ENCODE data around the gene TRMT11. TPM values are rescaled to one million over a fixed set of nuclear protein-coding genes. Genes with fewer than 3 reads are reported as not detected.
A peak's percentile ranks its signal among the peaks of the same experiment; 100 is the strongest.
"Not testable (repeated sequence)": the region's sequence is repeated elsewhere in the genome, so short reads cannot be mapped to it uniquely, and the experiment has no call there.

TRMT11 gene
- total RNA-seq, 1 donor, result 30.5 TPM

DNA sequence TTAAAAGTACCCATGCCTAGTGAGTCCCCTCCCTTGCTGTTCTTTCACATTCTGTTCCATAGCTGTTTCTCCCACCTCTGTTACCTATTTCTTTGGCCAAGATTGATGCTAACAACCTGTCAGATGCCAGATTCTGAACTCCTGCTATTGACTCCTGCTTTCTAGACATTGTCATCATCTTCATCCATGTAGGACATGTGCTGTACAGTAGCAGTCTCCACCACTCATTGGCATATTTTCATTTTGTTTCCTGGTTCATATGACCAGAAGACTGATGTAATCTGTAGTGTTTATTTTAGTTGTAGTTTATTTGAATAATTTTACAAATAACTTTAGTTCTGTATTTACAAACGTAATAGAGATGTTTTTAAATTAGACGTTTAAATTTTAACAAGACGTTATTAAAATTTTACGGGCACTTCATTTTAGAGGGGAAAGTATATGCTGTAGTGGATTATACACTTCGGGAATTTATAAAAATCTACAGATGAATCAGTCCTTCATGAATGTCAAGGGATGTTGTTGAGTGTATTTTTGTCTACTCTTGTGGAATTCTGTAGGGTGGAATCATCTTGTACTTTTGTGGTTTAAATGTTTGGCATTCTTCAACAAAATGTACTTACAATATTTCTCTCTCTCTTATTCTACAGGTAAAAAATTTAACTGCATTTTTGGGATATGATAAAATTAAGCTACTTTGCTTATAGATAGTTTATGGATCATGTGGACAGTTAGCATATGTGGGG lies 34.1 kb downstream of the TRMT11 start:
- DNase-seq (ENCODE audit: low read depth), result no peak
- no peak overlapping the region for H3K4me3 ChIP-seq (ENCODE audit: low read depth, low read length)
- TF ChIP-seq, protein P1, sequence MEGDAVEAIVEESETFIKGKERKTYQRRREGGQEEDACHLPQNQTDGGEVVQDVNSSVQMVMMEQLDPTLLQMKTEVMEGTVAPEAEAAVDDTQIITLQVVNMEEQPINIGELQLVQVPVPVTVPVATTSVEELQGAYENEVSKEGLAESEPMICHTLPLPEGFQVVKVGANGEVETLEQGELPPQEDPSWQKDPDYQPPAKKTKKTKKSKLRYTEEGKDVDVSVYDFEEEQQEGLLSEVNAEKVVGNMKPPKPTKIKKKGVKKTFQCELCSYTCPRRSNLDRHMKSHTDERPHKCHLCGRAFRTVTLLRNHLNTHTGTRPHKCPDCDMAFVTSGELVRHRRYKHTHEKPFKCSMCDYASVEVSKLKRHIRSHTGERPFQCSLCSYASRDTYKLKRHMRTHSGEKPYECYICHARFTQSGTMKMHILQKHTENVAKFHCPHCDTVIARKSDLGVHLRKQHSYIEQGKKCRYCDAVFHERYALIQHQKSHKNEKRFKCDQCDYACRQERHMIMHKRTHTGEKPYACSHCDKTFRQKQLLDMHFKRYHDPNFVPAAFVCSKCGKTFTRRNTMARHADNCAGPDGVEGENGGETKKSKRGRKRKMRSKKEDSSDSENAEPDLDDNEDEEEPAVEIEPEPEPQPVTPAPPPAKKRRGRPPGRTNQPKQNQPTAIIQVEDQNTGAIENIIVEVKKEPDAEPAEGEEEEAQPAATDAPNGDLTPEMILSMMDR (IDR thresholded peaks at IDR 0.05; ENCODE audit: insufficient read depth, low read length), result no peak

DNA sequence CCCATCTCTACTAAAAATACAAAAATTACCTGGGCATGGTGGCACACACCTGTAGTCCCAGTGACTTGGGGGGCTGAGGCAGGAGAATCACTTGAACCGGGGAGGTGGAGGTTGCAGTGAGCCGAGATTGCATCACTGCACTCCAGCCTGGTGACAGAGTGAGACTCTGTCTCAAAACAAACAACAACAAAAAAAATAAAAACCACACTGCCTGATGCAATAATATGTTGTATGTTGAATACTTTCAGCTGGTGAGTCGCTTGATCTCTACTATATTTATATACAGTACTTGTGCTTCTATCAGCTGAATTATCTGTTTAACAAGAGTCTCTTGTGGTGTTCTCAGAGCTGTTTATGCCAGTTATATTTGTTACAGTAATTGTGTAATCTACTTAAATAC lies 37.1 kb downstream of the TRMT11 start:
- not testable (repeated sequence) for DNase-seq (ENCODE audit: low read depth); H3K4me3 ChIP-seq (ENCODE audit: low read depth, low read length)

DNA sequence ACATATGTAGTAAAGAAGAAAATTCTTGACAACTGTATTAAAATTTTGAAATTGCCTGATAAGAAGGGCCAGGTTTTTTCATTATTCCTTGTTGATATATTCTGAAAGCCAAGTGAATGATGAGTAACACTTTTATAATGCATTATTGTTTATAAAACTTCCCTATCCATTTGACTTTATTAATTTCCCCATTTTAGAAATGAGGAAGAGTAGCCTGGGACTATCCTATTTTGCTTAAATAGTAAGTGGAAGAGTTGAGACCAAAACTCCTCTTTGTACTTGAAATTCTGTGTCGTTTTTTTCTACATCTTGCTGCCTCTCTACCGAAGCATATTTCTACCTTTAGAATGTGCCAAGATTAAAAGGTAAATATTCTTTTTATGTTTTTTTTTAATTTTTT lies 39.7 kb downstream of the TRMT11 start:
- TF ChIP-seq, protein P1 (IDR thresholded peaks at IDR 0.05; ENCODE audit: insufficient read depth, low read length), result no peak
- no peak for DNase-seq (ENCODE audit: low read depth)
- no peak overlapping the region for H3K4me3 ChIP-seq (ENCODE audit: low read depth, low read length)

DNA sequence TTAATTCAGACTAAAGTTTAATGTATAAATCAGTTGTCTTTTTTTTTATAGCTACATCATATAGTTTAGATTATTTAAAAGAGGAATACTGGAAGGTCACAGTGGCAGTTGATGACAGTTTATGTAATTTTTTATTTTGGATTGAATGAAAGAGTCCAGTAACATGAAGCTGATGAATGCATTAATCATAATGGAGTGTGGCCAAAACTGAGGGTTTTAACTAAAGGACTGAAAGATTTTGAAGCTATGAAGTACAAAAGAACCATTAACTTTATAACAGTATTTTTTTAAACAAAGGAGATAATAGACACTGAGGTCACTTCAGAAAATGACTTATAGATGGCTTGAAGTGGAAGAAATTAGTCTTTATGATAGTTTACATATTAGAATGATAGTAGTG lies 41.3 kb downstream of the TRMT11 start:
- peak; percentile 52 for DNase-seq (ENCODE audit: low read depth)
- no peak overlapping the region for H3K4me3 ChIP-seq (ENCODE audit: low read depth, low read length)
- TF ChIP-seq, protein P1 (IDR thresholded peaks at IDR 0.05; ENCODE audit: insufficient read depth, low read length), result no peak

DNA sequence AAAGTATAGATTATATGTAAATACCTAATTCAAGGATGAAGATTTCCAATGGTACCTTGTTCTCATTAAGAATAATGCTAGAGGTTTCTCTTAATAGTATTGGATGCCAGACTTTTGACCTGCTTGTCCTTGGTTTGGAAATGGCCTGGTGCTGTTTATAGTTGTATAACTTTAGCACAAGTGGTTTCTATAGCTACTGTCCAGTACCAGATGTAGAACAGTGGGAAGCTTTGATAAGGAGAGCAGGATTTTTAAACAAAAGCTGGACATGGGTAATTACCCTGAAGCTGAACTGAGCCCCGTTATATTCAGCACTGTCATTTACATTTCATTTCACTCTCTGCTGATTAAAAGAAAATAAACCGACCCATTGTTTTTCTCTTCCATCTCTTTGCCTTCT lies 43.7 kb downstream of the TRMT11 start:
- no peak overlapping the region for H3K4me3 ChIP-seq (ENCODE audit: low read depth, low read length)
- TF ChIP-seq, protein P1 (IDR thresholded peaks at IDR 0.05; ENCODE audit: insufficient read depth, low read length), result no peak
- peak; percentile 18 for DNase-seq (ENCODE audit: low read depth)

DNA sequence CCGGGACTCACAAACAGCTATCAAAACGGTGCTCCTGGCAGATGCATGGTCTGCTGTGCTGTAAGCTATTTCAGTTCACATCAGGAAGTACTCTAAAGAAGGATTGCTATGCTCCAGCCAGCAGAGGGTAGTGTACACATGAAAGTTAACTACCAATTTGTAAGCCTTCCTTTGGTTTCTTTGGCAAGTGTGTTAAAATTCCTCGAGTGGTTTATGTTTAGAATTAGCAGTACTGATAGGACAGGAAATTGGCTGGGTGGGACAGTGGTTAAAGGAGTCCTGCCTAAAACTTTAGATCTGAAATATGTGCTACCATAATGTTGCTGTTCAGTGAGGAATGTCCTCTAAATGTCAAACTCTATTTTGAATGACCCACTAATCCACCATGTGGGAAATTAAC lies 47.4 kb downstream of the TRMT11 start:
- DNase-seq (ENCODE audit: low read depth), result peak; percentile 97
- TF ChIP-seq, protein P1 (IDR thresholded peaks at IDR 0.05; ENCODE audit: insufficient read depth, low read length), result peak; percentile 77
- H3K4me3 ChIP-seq (ENCODE audit: low read depth, low read length), result no peak overlapping the region

DNA sequence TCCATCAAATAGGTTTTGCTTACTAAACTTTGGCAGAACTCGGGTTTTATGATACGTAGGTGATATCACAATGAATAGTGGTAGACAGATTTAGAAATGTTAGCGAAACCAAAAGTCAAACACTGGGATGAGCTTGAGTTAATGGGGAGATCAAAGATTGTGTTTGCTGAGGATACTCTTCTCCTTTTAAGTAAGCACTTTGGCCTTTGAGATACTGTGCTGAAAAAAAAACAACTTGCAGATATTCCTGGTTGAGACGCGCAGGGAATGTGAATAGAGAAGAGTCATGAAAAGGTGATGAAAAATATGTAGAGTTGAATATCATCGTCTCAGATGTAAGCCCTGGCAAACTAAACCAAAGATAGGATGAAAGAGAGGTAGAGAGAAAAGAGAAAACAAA lies 48.3 kb downstream of the TRMT11 start:
- DNase-seq (ENCODE audit: low read depth), result no peak
- TF ChIP-seq, protein P1 (IDR thresholded peaks at IDR 0.05; ENCODE audit: insufficient read depth, low read length), result no peak
- H3K4me3 ChIP-seq (ENCODE audit: low read depth, low read length), result no peak overlapping the region

Measured in fibroblast of the aortic adventitia (primary cell).